HepG2 (cell line): ENCODE results near the gene NCOA6. TPM values are rescaled to one million over a fixed set of nuclear protein-coding genes. Genes with fewer than 3 reads are reported as not detected.

Experiments used
- ATAC-seq: fragments of 200-7000 bp; cut with Tn5 transposase; 3 replicates; pipeline ENCODE4 v1.9.1; 2020; ENCODE audit warnings: mild to moderate bottlenecking, moderate library complexity
- BruUV-seq: library from RNA; stranded (reverse); fragments of 400-500 nt; replicated peaks from 2 replicates; lab custom pipeline; 2021; lab: Mats Ljungman, UMichigan
- CTCF ChIA-PET: fragments of 300-600 bp; formaldehyde crosslinking; extraction: SDS; loops from one replicate; lab custom pipeline; 2021; ENCODE audit warnings: low total read pairs, inconsistent platforms, low intra/inter-chr PET ratio; lab: Yijun Ruan, JAX
- POLR2A ChIA-PET: fragments of 350-600 bp; sonication (Branson Sonifier 250); formaldehyde crosslinking; loops from one replicate; lab custom pipeline; 2020; ENCODE audit warnings: antibody characterized with exemption, inconsistent platforms; lab: Yijun Ruan, JAX
- DNase-seq: peaks from one replicate; pipeline ENCODE4 v3.0.0-alpha.2; 2015; ENCODE audit warnings: low spot score
- FAIRE-seq: peaks from 3 replicates; lab custom pipeline; 2011; peaks lifted over from hg19 to GRCh38; lab: Jason Lieb, UNC
- H2AFZ ChIP-seq: one replicate; pipeline ENCODE4 v1.6.1; 2011; ENCODE audit warnings: low read length, inconsistent platforms
- H3K27ac ChIP-seq: fragments of 300-600 bp; 3 replicates; pipeline ENCODE4 v1.8.0; 2011; ENCODE audit warnings: mixed run types, mild to moderate bottlenecking, mixed read lengths, low read length, inconsistent platforms; ENCODE audit not compliant: insufficient read depth; ENCODE audit errors: extremely low read length
- H3K27me3 ChIP-seq, 2 experiments: fragments of 200-600 bp in 1 of 2; 2 replicates in 1 of 2; 3 replicates in 1 of 2; pipeline versions ENCODE4 v1.6.0 to v1.8.0; 2011; ENCODE audit warnings: low read length in 2 of 2, mild to moderate bottlenecking in 2 of 2, moderate library complexity in 2 of 2, inconsistent platforms in 1 of 2; ENCODE audit not compliant: insufficient read depth in 2 of 2, control insufficient read depth in 1 of 2
- H3K36me3 ChIP-seq, 2 experiments: fragments of 200-600 bp in 1 of 2; replicated peaks in 1 of 2; 2 replicates in 1 of 2; 3 replicates in 1 of 2; pipeline versions ENCODE4 v1.5.1 to v1.8.0; 2011; ENCODE audit warnings: low read length in 2 of 2, inconsistent platforms in 1 of 2; ENCODE audit not compliant: insufficient read depth in 2 of 2, control insufficient read depth in 1 of 2
- H3K4me1 ChIP-seq: 2 replicates; pipeline ENCODE4 v1.5.1; 2012; ENCODE audit warnings: low read length, inconsistent platforms; ENCODE audit not compliant: insufficient read depth
- H3K4me2 ChIP-seq: 2 replicates; pipeline ENCODE4 v1.6.0; 2011; ENCODE audit warnings: low read depth, low read length, inconsistent platforms
- H3K4me3 ChIP-seq, 3 experiments: fragments of 200-600 bp in 1 of 3; sonication (generic), shearing (Covaris generic) in 1 of 3; replicated peaks in 1 of 3; 2 replicates each; pipeline ENCODE4 v1.5.1; 2011 to 2016; ENCODE audit warnings: low read length in 3 of 3, inconsistent platforms in 2 of 3, low read depth in 2 of 3, mild to moderate bottlenecking in 2 of 3, control low read depth in 1 of 3, mixed read lengths in 1 of 3; ENCODE audit not compliant: insufficient read depth in 1 of 3
- H3K79me2 ChIP-seq: one replicate; pipeline ENCODE4 v1.6.1; 2011; ENCODE audit warnings: low read length, inconsistent platforms; ENCODE audit not compliant: insufficient read depth
- H3K9ac ChIP-seq: 2 replicates; pipeline ENCODE4 v1.6.0; 2011; ENCODE audit warnings: mild to moderate bottlenecking, low read depth, low read length, inconsistent platforms; ENCODE audit not compliant: insufficient read depth
- H3K9me3 ChIP-seq: 2 replicates; pipeline ENCODE4 v1.5.1; 2012; ENCODE audit warnings: mild to moderate bottlenecking, low read length
- H4K20me1 ChIP-seq: 2 replicates; pipeline ENCODE4 v1.6.0; 2011; ENCODE audit warnings: inconsistent platforms, mild to moderate bottlenecking, low read length, moderate library complexity; ENCODE audit not compliant: insufficient read depth
- AKAP8 ChIP-seq: sonication (generic); formaldehyde crosslinking; IDR thresholded peaks from 2 replicates; pipeline ENCODE4 v1.5.1; 2020; ENCODE audit warnings: mild to moderate bottlenecking, missing genetic modification reagents
- HNF4A ChIP-seq: sonication (generic); formaldehyde crosslinking; IDR thresholded peaks from 2 replicates; pipeline ENCODE4 v1.4.0; 2020; ENCODE audit warnings: missing genetic modification reagents
- MLXIP ChIP-seq: sonication (generic); formaldehyde crosslinking; IDR thresholded peaks from 2 replicates; pipeline ENCODE4 v1.9.0; 2021; ENCODE audit warnings: missing genetic modification reagents, borderline replicate concordance
- ONECUT2 ChIP-seq: sonication (generic); formaldehyde crosslinking; IDR thresholded peaks from 2 replicates; pipeline ENCODE4 v1.4.0; 2020; ENCODE audit warnings: missing genetic modification reagents
- PCBP2 ChIP-seq: fragments of 200-400 bp; formaldehyde crosslinking; optimal IDR thresholded peaks from 2 replicates; pipeline ENCODE3; 2018; ENCODE audit warnings: low read length, low read depth; ENCODE audit not compliant: poor library complexity, severe bottlenecking
- PHF21A ChIP-seq: sonication (generic); formaldehyde crosslinking; IDR thresholded peaks from 2 replicates; pipeline ENCODE4 v1.5.0; 2020; ENCODE audit warnings: mild to moderate bottlenecking, missing genetic modification reagents
- PPARG ChIP-seq: conservative IDR thresholded peaks from 2 replicates; pipeline ENCODE4 v1.6.1; 2016; ENCODE audit warnings: missing biosample characterization, missing genetic modification reagents
- RAD51 ChIP-seq: fragments of 450-650 bp; IDR thresholded peaks from 2 replicates; pipeline ENCODE4 v1.6.1; 2016; ENCODE audit warnings: borderline replicate concordance
- RARA ChIP-seq: IDR thresholded peaks from 2 replicates; pipeline ENCODE4 v1.6.1; 2016; ENCODE audit warnings: missing genetic modification reagents, missing compliant biosample characterization
- SCMH1 ChIP-seq: sonication (generic); formaldehyde crosslinking; IDR thresholded peaks from 2 replicates; pipeline ENCODE4 v1.9.0; 2021; ENCODE audit warnings: missing genetic modification reagents, mild to moderate bottlenecking, borderline replicate concordance
- SIX1 ChIP-seq: sonication (generic); formaldehyde crosslinking; IDR thresholded peaks from 2 replicates; pipeline ENCODE4 v1.4.0; 2020; ENCODE audit warnings: missing genetic modification reagents, borderline replicate concordance
- SMARCE1 ChIP-seq: fragments of 450-650 bp; IDR thresholded peaks from 2 replicates; pipeline ENCODE4 v1.6.1; 2017; ENCODE audit warnings: borderline replicate concordance
- TEAD3 ChIP-seq: optimal IDR thresholded peaks from 2 replicates; pipeline ENCODE3; 2016; ENCODE audit warnings: borderline replicate concordance
- ZC3H4 ChIP-seq: sonication (generic); formaldehyde crosslinking; IDR thresholded peaks from 2 replicates; pipeline ENCODE4 v1.4.0; 2020; ENCODE audit warnings: missing genetic modification reagents, borderline replicate concordance
- ZNF232 ChIP-seq: sonication (generic); formaldehyde crosslinking; IDR thresholded peaks from 2 replicates; pipeline ENCODE4 v1.4.0; 2020; ENCODE audit warnings: missing genetic modification reagents, borderline replicate concordance
- ZNF557 ChIP-seq: sonication (generic); formaldehyde crosslinking; IDR thresholded peaks from 2 replicates; pipeline ENCODE4 v1.4.0; 2020; ENCODE audit warnings: missing genetic modification reagents
- ZNF577 ChIP-seq: sonication (generic); formaldehyde crosslinking; IDR thresholded peaks from 2 replicates; pipeline ENCODE4 v1.4.0; 2020; ENCODE audit warnings: mild to moderate bottlenecking, low read depth, missing genetic modification reagents, borderline replicate concordance
- ZNF724P ChIP-seq: sonication (generic); formaldehyde crosslinking; IDR thresholded peaks from 2 replicates; pipeline ENCODE4 v1.8.0; 2022; ENCODE audit warnings: missing genetic modification reagents, borderline replicate concordance
- WGBS: methylation state at CpG from one replicate; pipeline ENCODE4 v1.1.6; 2017; ENCODE audit warnings: low lambda C conversion rate; 5-methylcytosine and 5-hydroxymethylcytosine counted together
- in situ Hi-C: cut with HindIII; loops from 2 replicates; pipeline ENCODE4 v1.10.0; 2017; ENCODE audit warnings: low pct_unique_long_range_greater_than_20kb; ENCODE audit not compliant: extremely low pct_ligation_motif_present
- intact Hi-C: fragments of 100-400 bp; cut with micrococcal nuclease; formaldehyde crosslinking; loops from one replicate; pipeline ENCODE4 v1.10.0; 2022; ENCODE audit not compliant: unreplicated experiment
- polyA plus RNA-seq, 8 experiments: library from polyadenylated mRNA; depleted of rRNA in 3 of 8; stranded (reverse) in 7 of 8; unstranded in 1 of 8; fragments of >200 nt; fragmentation: Illumina TruSeq in 4 of 8; extraction: Trizol in 4 of 8; gene quantifications; 2 replicates each; pipeline versions ENCODE4 v1.2.1 to v1.2.3, GENCODE V29; 2011 to 2016; ENCODE audit warnings: low read depth in 4 of 8, missing spikeins in 1 of 8, mixed read lengths in 1 of 8; ENCODE audit not compliant: insufficient read depth in 1 of 8
- total RNA-seq, 5 experiments: library from RNA; depleted of rRNA; stranded (reverse); fragments of >200 nt; fragmentation: Illumina TruSeq; extraction: Trizol; gene quantifications; 2 replicates each; pipeline ENCODE4 v1.2.3, GENCODE V29; 2016; ENCODE audit warnings: low read depth in 1 of 5
- TF ChIP-seq, protein P1 (sequence below): sonication (generic); formaldehyde crosslinking; IDR thresholded peaks from 2 replicates; pipeline ENCODE4 v1.8.0; 2022; ENCODE audit warnings: low read depth, missing genetic modification reagents
- TF ChIP-seq, protein P2 (sequence below): sonication (generic); formaldehyde crosslinking; IDR thresholded peaks from 2 replicates; pipeline ENCODE4 v1.5.0; 2020; ENCODE audit warnings: missing genetic modification reagents

NCOA6 gene
- total and polyA plus RNA-seq, 2 of the 13 experiments (the other 11 are each of a cell fraction or from before 2014, with no cell fraction given), result 11.2 to 29.3 TPM

- ChIA-PET POLR2A (interaction anchor here (1.3 to 16.2 kb wide), 2 partner anchors 12 to 19 kb away, joined by 3 to 168 read pairs; partner anchors contain the start of gene TP53INP2), CTCF (no interaction called here)
- Histone ChIP-seq H3K36me3 (peaks cover 23 to 46% of the 10 kb centered on the region in 2 experiments), H3K27me3 (no peaks in the 10 kb centered on the region), H3K79me2 (no peaks in the 10 kb centered on the region), H2AFZ (no peak overlapping the region), H3K4me3 (no peak overlapping the region), H3K9me3 (no peaks in the 10 kb centered on the region), H4K20me1 (no peaks in the 10 kb centered on the region), H3K4me1 (peaks cover 46% of the 10 kb centered on the region), H3K9ac (no peak overlapping the region), H3K4me2 (no peak overlapping the region), H3K27ac (peak overlapping the region; percentile 10)
- DNase-seq (no peak), ATAC-seq (peak; percentile 48), FAIRE-seq (no peak)
- intact Hi-C loops, result no loop called here
- 63% methylated on average over 3 of the region's 3 CpGs for WGBS
- in situ Hi-C loops, result no loop called here
- BruUV-seq, result no TSS peak
- TF ChIP-seq PHF21A (CRISPR knock-in tag) (0 out of 2 replicates have a peak, but pooled peaks have one; percentile 26), MLXIP (CRISPR knock-in tag) (no peak), SIX1 (CRISPR knock-in tag) (no peak), SCMH1 (no peak), ONECUT2 (CRISPR knock-in tag) (no peak), TEAD3 (CRISPR knock-in tag) (peak; percentile 10), ZNF232 (CRISPR knock-in tag) (no peak), ZNF557 (no peak), PCBP2 (no peak), PPARG (CRISPR knock-in tag) (peak; percentile 79), RARA (CRISPR knock-in tag) (peak; percentile 28; the same call in 1 of the 2 replicates), ZNF724P (CRISPR knock-in tag) (no peak), AKAP8 (CRISPR knock-in tag) (no peak), SMARCE1 (no peak), HNF4A (no peak), RAD51 (no peak), ZC3H4 (CRISPR knock-in tag) (no peak), ZNF577 (CRISPR knock-in tag) (no peak)
- TF ChIP-seq, protein P1, sequence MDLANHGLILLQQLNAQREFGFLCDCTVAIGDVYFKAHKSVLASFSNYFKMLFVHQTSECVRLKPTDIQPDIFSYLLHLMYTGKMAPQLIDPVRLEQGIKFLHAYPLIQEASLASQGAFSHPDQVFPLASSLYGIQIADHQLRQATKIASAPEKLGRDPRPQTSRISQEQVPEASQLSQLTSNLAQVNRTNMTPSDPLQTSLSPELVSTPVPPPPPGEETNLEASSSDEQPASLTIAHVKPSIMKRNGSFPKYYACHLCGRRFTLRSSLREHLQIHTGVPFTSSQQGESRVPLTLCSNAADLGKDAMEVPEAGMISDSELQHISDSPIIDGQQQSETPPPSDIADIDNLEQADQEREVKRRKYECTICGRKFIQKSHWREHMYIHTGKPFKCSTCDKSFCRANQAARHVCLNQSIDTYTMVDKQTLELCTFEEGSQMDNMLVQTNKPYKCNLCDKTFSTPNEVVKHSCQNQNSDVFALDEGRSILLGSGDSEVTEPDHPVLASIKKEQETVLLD (CRISPR knock-in tag), result no peak
- TF ChIP-seq, protein P2, sequence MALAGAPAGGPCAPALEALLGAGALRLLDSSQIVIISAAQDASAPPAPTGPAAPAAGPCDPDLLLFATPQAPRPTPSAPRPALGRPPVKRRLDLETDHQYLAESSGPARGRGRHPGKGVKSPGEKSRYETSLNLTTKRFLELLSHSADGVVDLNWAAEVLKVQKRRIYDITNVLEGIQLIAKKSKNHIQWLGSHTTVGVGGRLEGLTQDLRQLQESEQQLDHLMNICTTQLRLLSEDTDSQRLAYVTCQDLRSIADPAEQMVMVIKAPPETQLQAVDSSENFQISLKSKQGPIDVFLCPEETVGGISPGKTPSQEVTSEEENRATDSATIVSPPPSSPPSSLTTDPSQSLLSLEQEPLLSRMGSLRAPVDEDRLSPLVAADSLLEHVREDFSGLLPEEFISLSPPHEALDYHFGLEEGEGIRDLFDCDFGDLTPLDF (CRISPR knock-in tag), result no peak
Observed at GRCh38 chr20:34724172-34724571, 101.3 kb downstream of the NCOA6 start.
